Fibroblast of the aortic adventitia (primary cell): ENCODE results near the gene CTXND1. TPM values are rescaled to one million over a fixed set of nuclear protein-coding genes. Genes with fewer than 3 reads are reported as not detected.

ENCODE experiments used
- DNase-seq: peaks from one replicate; pipeline ENCODE4 v3.0.0-alpha.2; 2010; ENCODE audit warnings: low read depth
- H3K4me3 ChIP-seq: 2 replicates; pipeline ENCODE4 v1.5.1; 2011; ENCODE audit warnings: low read depth, mild to moderate bottlenecking, control low read depth, low read length, moderate library complexity
- CTCF ChIP-seq: IDR thresholded peaks from 2 replicates; pipeline ENCODE4 v1.5.1; 2011; ENCODE audit warnings: mild to moderate bottlenecking, low read length, control low read depth, inconsistent platforms; ENCODE audit not compliant: insufficient read depth
- total RNA-seq: library from RNA; depleted of rRNA; stranded (reverse); fragments of >200 nt; gene quantifications from 2 replicates; pipeline ENCODE4 v1.2.3, GENCODE V29; 2012; ENCODE audit warnings: low replicate concordance

CTXND1 gene
- total RNA-seq, 1 donor, result not detected

DNA sequence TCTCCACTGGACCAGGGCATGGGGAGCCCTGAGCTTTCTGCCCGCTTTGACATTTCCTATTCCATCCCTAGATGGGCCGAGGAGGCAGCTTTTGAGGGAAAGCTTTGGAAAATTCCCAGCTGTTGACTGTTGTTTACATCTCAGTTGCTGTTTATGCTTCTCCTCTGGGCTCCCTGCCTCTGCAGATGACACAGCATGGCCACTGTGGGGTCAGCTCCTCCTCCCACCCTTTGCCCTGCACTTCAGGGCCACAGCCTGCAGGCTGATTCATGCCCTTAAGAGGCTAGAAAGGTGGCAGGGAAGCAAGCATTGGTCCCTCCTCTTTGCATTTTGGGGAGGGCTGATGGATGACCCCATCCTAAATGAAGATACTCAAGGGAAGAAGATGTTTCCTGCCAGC, 8.5 kb upstream of the CTXND1 start:
- DNase-seq, result no peak
- H3K4me3 ChIP-seq, result no peak overlapping the region
- no peak for TF ChIP-seq CTCF

GRCh38 chr15:80259942-80260510, 8.0 kb upstream of the CTXND1 start:
- no peak overlapping the region for H3K4me3 ChIP-seq
- DNase-seq, result no peak
- TF ChIP-seq CTCF, result no peak

- TF ChIP-seq CTCF, result no peak
- H3K4me3 ChIP-seq, result no peak overlapping the region
- DNase-seq, result no peak
Measured at GRCh38 chr15:80251428-80252120, 439 bp downstream of the CTXND1 start.

GRCh38 chr15:80250614-80251427, 1.2 kb downstream of the CTXND1 start:
- no peak overlapping the region for H3K4me3 ChIP-seq
- DNase-seq, result no peak
- TF ChIP-seq CTCF, result no peak

GRCh38 chr15:80249973-80250372, 2.0 kb downstream of the CTXND1 start:
- TF ChIP-seq CTCF, result no peak
- no peak for DNase-seq
- no peak overlapping the region for H3K4me3 ChIP-seq

DNA sequence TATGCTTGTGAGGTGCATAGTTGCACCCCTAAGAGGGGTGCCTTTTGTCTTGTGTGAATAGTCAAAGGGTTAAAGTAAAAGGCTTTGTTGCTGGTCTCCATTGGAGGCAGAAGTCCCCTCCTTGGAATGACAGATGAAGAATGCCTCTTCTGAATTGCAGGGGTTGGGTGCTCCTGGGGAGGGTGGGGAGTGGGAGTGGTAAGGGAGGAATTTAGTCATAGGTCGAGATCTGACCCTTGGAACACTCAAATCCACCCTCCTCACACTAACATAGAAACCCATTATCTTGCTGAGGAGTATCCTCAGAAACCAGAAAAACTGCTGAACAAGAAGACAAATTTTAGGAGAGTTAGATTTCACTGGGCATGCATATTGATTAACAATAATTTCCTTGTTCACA, 4.7 kb downstream of the CTXND1 start:
- no peak overlapping the region for H3K4me3 ChIP-seq
- no peak for DNase-seq
- TF ChIP-seq CTCF, result no peak
